ENCODE results near the gene B3GAT2. TPM values are rescaled to one million over a fixed set of nuclear protein-coding genes. Genes with fewer than 3 reads are reported as not detected.

B3GAT2 gene
- total RNA-seq, 4 donors from 2014 or later = 0.18 to 0.76 TPM; not detected in 2

- TF ChIP-seq CTCF (IDR thresholded peaks at IDR 0.05) (no peak), POLR2A (IDR thresholded peaks at IDR 0.05) (no peak)
- Histone ChIP-seq H3K4me3 (no peak overlapping the region), H3K9me3 (no peaks in the 10 kb centered on the region), H3K36me3 (no peaks in the 10 kb centered on the region), H3K4me1 (no peaks in the 10 kb centered on the region), H3K27ac (no peak overlapping the region), H3K27me3 (no peaks in the 10 kb centered on the region)
- no peak for DNase-seq
- intact Hi-C loops (cut with DNase I; ENCODE audit: low total_unique reads) = no loop called here
Observed at GRCh38 chr6:70844301-70844700, 112.6 kb downstream of the B3GAT2 start.

GRCh38 chr6:70843328-70843918, 113.4 kb downstream of the B3GAT2 start:
- Histone ChIP-seq H3K36me3 (no peaks in the 10 kb centered on the region), H3K27me3 (no peaks in the 10 kb centered on the region), H3K9me3 (no peaks in the 10 kb centered on the region), H3K27ac (no peak overlapping the region), H3K4me3 (no peak overlapping the region), H3K4me1 (no peaks in the 10 kb centered on the region)
- intact Hi-C loops (cut with DNase I; ENCODE audit: low total_unique reads) = no loop called here
- DNase-seq = no peak
- no peak for TF ChIP-seq CTCF (IDR thresholded peaks at IDR 0.05)
- TF ChIP-seq POLR2A (IDR thresholded peaks at IDR 0.05) = no peak

GRCh38 chr6:70842541-70842940, 114.3 kb downstream of the B3GAT2 start:
- Histone ChIP-seq H3K36me3 (no peaks in the 10 kb centered on the region), H3K27me3 (no peaks in the 10 kb centered on the region), H3K27ac (no peak overlapping the region), H3K4me3 (no peak overlapping the region), H3K9me3 (no peaks in the 10 kb centered on the region), H3K4me1 (no peaks in the 10 kb centered on the region)
- intact Hi-C loops (cut with DNase I; ENCODE audit: low total_unique reads) = no loop called here
- TF ChIP-seq CTCF (IDR thresholded peaks at IDR 0.05) (no peak), POLR2A (IDR thresholded peaks at IDR 0.05) (no peak)
- DNase-seq = no peak

GRCh38 chr6:70841112-70841511, 115.7 kb downstream of the B3GAT2 start:
- Histone ChIP-seq H3K9me3 (no peaks in the 10 kb centered on the region), H3K4me3 (no peak overlapping the region), H3K27me3 (no peaks in the 10 kb centered on the region), H3K36me3 (no peaks in the 10 kb centered on the region), H3K27ac (no peak overlapping the region), H3K4me1 (no peaks in the 10 kb centered on the region)
- intact Hi-C loops (cut with DNase I; ENCODE audit: low total_unique reads) = no loop called here
- TF ChIP-seq CTCF (IDR thresholded peaks at IDR 0.05) (no peak), POLR2A (IDR thresholded peaks at IDR 0.05) (no peak)
- DNase-seq = no peak

- Histone ChIP-seq H3K4me3 (no peak overlapping the region), H3K36me3 (no peaks in the 10 kb centered on the region), H3K27ac (no peak overlapping the region), H3K9me3 (no peaks in the 10 kb centered on the region), H3K27me3 (no peaks in the 10 kb centered on the region), H3K4me1 (no peaks in the 10 kb centered on the region)
- no peak for DNase-seq
- TF ChIP-seq POLR2A (IDR thresholded peaks at IDR 0.05) = no peak
- TF ChIP-seq CTCF (IDR thresholded peaks at IDR 0.05) = no peak
- intact Hi-C loops (cut with DNase I; ENCODE audit: low total_unique reads) = no loop called here
Observed at GRCh38 chr6:70839286-70840266, 117.3 kb downstream of the B3GAT2 start.

All from uterus (tissue), 4 donors.